HepG2 (cell line): ENCODE data around the gene KCNQ2. TPM values are rescaled to one million over a fixed set of nuclear protein-coding genes. Genes with fewer than 3 reads are reported as not detected.

ENCODE experiments used
- ATAC-seq: fragments of 200-7000 bp; cut with Tn5 transposase; 3 replicates; pipeline ENCODE4 v1.9.1; 2020; ENCODE audit warnings: mild to moderate bottlenecking, moderate library complexity
- BruUV-seq: library from RNA; stranded (reverse); fragments of 400-500 nt; replicated peaks from 2 replicates; lab custom pipeline; 2021; lab: Mats Ljungman, UMichigan
- CTCF ChIA-PET: fragments of 300-600 bp; formaldehyde crosslinking; extraction: SDS; loops from one replicate; lab custom pipeline; 2021; ENCODE audit warnings: low total read pairs, inconsistent platforms, low intra/inter-chr PET ratio; lab: Yijun Ruan, JAX
- POLR2A ChIA-PET: fragments of 350-600 bp; sonication (Branson Sonifier 250); formaldehyde crosslinking; loops from one replicate; lab custom pipeline; 2020; ENCODE audit warnings: antibody characterized with exemption, inconsistent platforms; lab: Yijun Ruan, JAX
- DNase-seq: peaks from one replicate; pipeline ENCODE4 v3.0.0-alpha.2; 2015; ENCODE audit warnings: low spot score
- FAIRE-seq: peaks from 3 replicates; lab custom pipeline; 2011; peaks lifted over from hg19 to GRCh38; lab: Jason Lieb, UNC
- H2AFZ ChIP-seq: one replicate; pipeline ENCODE4 v1.6.1; 2011; ENCODE audit warnings: low read length, inconsistent platforms
- H3K27ac ChIP-seq: fragments of 300-600 bp; 3 replicates; pipeline ENCODE4 v1.8.0; 2011; ENCODE audit warnings: mixed run types, mild to moderate bottlenecking, mixed read lengths, low read length, inconsistent platforms; ENCODE audit not compliant: insufficient read depth; ENCODE audit errors: extremely low read length
- H3K27me3 ChIP-seq, 2 experiments: fragments of 200-600 bp in 1 of 2; 2 replicates in 1 of 2; 3 replicates in 1 of 2; pipeline versions ENCODE4 v1.6.0 to v1.8.0; 2011; ENCODE audit warnings: low read length in 2 of 2, mild to moderate bottlenecking in 2 of 2, moderate library complexity in 2 of 2, inconsistent platforms in 1 of 2; ENCODE audit not compliant: insufficient read depth in 2 of 2, control insufficient read depth in 1 of 2
- H3K36me3 ChIP-seq, 2 experiments: fragments of 200-600 bp in 1 of 2; replicated peaks in 1 of 2; 2 replicates in 1 of 2; 3 replicates in 1 of 2; pipeline versions ENCODE4 v1.5.1 to v1.8.0; 2011; ENCODE audit warnings: low read length in 2 of 2, inconsistent platforms in 1 of 2; ENCODE audit not compliant: insufficient read depth in 2 of 2, control insufficient read depth in 1 of 2
- H3K4me1 ChIP-seq: 2 replicates; pipeline ENCODE4 v1.5.1; 2012; ENCODE audit warnings: low read length, inconsistent platforms; ENCODE audit not compliant: insufficient read depth
- H3K4me2 ChIP-seq: 2 replicates; pipeline ENCODE4 v1.6.0; 2011; ENCODE audit warnings: low read depth, low read length, inconsistent platforms
- H3K4me3 ChIP-seq, 3 experiments: fragments of 200-600 bp in 1 of 3; sonication (generic), shearing (Covaris generic) in 1 of 3; replicated peaks in 1 of 3; 2 replicates each; pipeline ENCODE4 v1.5.1; 2011 to 2016; ENCODE audit warnings: low read length in 3 of 3, inconsistent platforms in 2 of 3, low read depth in 2 of 3, mild to moderate bottlenecking in 2 of 3, control low read depth in 1 of 3, mixed read lengths in 1 of 3; ENCODE audit not compliant: insufficient read depth in 1 of 3
- H3K79me2 ChIP-seq: one replicate; pipeline ENCODE4 v1.6.1; 2011; ENCODE audit warnings: low read length, inconsistent platforms; ENCODE audit not compliant: insufficient read depth
- H3K9ac ChIP-seq: 2 replicates; pipeline ENCODE4 v1.6.0; 2011; ENCODE audit warnings: mild to moderate bottlenecking, low read depth, low read length, inconsistent platforms; ENCODE audit not compliant: insufficient read depth
- H3K9me3 ChIP-seq: 2 replicates; pipeline ENCODE4 v1.5.1; 2012; ENCODE audit warnings: mild to moderate bottlenecking, low read length
- H4K20me1 ChIP-seq: 2 replicates; pipeline ENCODE4 v1.6.0; 2011; ENCODE audit warnings: inconsistent platforms, mild to moderate bottlenecking, low read length, moderate library complexity; ENCODE audit not compliant: insufficient read depth
- BCL6 ChIP-seq: IDR thresholded peaks from 2 replicates; pipeline ENCODE4 v1.6.1; 2016; ENCODE audit warnings: missing genetic modification reagents, missing compliant biosample characterization
- E2F1 ChIP-seq: sonication (generic); formaldehyde crosslinking; IDR thresholded peaks from 2 replicates; pipeline ENCODE4 v1.5.0; 2020; ENCODE audit warnings: missing genetic modification reagents
- EZH2 ChIP-seq: conservative IDR thresholded peaks from 2 replicates; pipeline ENCODE4 v1.6.1; 2012; ENCODE audit warnings: mild to moderate bottlenecking, low read depth, low read length, moderate library complexity
- GABPA ChIP-seq, 2 experiments: IDR thresholded peaks; 2 replicates each; pipeline ENCODE4 v1.6.1; 2011 to 2016; ENCODE audit warnings: low read depth in 2 of 2, low read length in 1 of 2, missing biosample characterization in 1 of 2, missing genetic modification characterization in 1 of 2
- GABPB1 ChIP-seq: IDR thresholded peaks from 2 replicates; pipeline ENCODE4 v1.6.1; 2016; ENCODE audit warnings: mild to moderate bottlenecking, missing genetic modification reagents, moderate library complexity, missing compliant biosample characterization
- IKZF5 ChIP-seq: IDR thresholded peaks from 2 replicates; pipeline ENCODE4 v1.6.1; 2018; ENCODE audit warnings: missing genetic modification reagents, mild to moderate bottlenecking, missing compliant biosample characterization
- XRCC5 ChIP-seq: fragments of 200-400 bp; formaldehyde crosslinking; optimal IDR thresholded peaks from 2 replicates; pipeline ENCODE3; 2017; ENCODE audit warnings: mild to moderate bottlenecking, low read length
- ZNF263 ChIP-seq: sonication (generic); formaldehyde crosslinking; IDR thresholded peaks from 2 replicates; pipeline ENCODE4 v1.4.0; 2020; ENCODE audit warnings: missing genetic modification reagents
- ZNF768 ChIP-seq: sonication (generic); formaldehyde crosslinking; IDR thresholded peaks from 2 replicates; pipeline ENCODE4 v1.4.0; 2020; ENCODE audit warnings: missing genetic modification reagents
- ZNF780A ChIP-seq: sonication (generic); formaldehyde crosslinking; IDR thresholded peaks from 2 replicates; pipeline ENCODE4 v1.8.0; 2022; ENCODE audit warnings: mild to moderate bottlenecking, missing genetic modification reagents, moderate library complexity
- WGBS: methylation state at CpG from one replicate; pipeline ENCODE4 v1.1.6; 2017; ENCODE audit warnings: low lambda C conversion rate; 5-methylcytosine and 5-hydroxymethylcytosine counted together
- in situ Hi-C: cut with HindIII; loops from 2 replicates; pipeline ENCODE4 v1.10.0; 2017; ENCODE audit warnings: low pct_unique_long_range_greater_than_20kb; ENCODE audit not compliant: extremely low pct_ligation_motif_present
- intact Hi-C: fragments of 100-400 bp; cut with micrococcal nuclease; formaldehyde crosslinking; loops from one replicate; pipeline ENCODE4 v1.10.0; 2022; ENCODE audit not compliant: unreplicated experiment
- polyA plus RNA-seq, 8 experiments: library from polyadenylated mRNA; depleted of rRNA in 3 of 8; stranded (reverse) in 7 of 8; unstranded in 1 of 8; fragments of >200 nt; fragmentation: Illumina TruSeq in 4 of 8; extraction: Trizol in 4 of 8; gene quantifications; 2 replicates each; pipeline versions ENCODE4 v1.2.1 to v1.2.3, GENCODE V29; 2011 to 2016; ENCODE audit warnings: low read depth in 4 of 8, missing spikeins in 1 of 8, mixed read lengths in 1 of 8; ENCODE audit not compliant: insufficient read depth in 1 of 8
- total RNA-seq, 5 experiments: library from RNA; depleted of rRNA; stranded (reverse); fragments of >200 nt; fragmentation: Illumina TruSeq; extraction: Trizol; gene quantifications; 2 replicates each; pipeline ENCODE4 v1.2.3, GENCODE V29; 2016; ENCODE audit warnings: low read depth in 1 of 5

The KCNQ2 gene
- total and polyA plus RNA-seq, 2 of the 13 experiments (the other 11 are each of a cell fraction or from before 2014, with no cell fraction given), result not detected

- intact Hi-C loops (no loop called here), in situ Hi-C loops (no loop called here)
- POLR2A ChIA-PET, result no interaction called here
- no peaks in the 10 kb centered on the region for H3K9me3 ChIP-seq
- no peak overlapping the region for H3K9ac ChIP-seq
- peaks cover 6% of the 10 kb centered on the region; the same call in 1 of the 2 replicates for H4K20me1 ChIP-seq
- no peak for ATAC-seq
- 78% methylated on average over 19 of the region's 23 CpGs for WGBS
- DNase-seq, result no peak
- H3K79me2 ChIP-seq, result no peaks in the 10 kb centered on the region
- H3K27ac ChIP-seq, result no peak overlapping the region
- peaks cover 47 to 95% of the 10 kb centered on the region in 2 experiments for H3K27me3 ChIP-seq
- no peaks in the 10 kb centered on the region; the same call in 1 of the 2 replicates for H3K4me1 ChIP-seq
- CTCF ChIA-PET, result interaction anchor here (0.5 kb wide), 1 partner anchor 26 kb away, joined by 3 read pairs; no protein-coding TSS in a partner anchor
- no peak overlapping the region for H3K4me3 ChIP-seq
- FAIRE-seq, result no peak
- H3K4me2 ChIP-seq, result no peak overlapping the region
- no TSS peak for BruUV-seq
- no peaks in the 10 kb centered on the region for H3K36me3 ChIP-seq
- no peak for TF ChIP-seq IKZF5 (CRISPR knock-in tag)
- TF ChIP-seq GABPA (IDR thresholded peaks at IDR 0.05; ENCODE audit: low read depth, low read length), result peak; percentile 45; the same call in 1 of the 2 replicates
- peak; percentile 45 for TF ChIP-seq GABPA (CRISPR knock-in tag; IDR thresholded peaks at IDR 0.05; ENCODE audit: low read depth)
- peak; percentile 18; the same call in 1 of the 2 replicates for TF ChIP-seq ZNF768
- no peak overlapping the region for H2AFZ ChIP-seq
Measured at GRCh38 chr20:63409834-63410435, 62.5 kb downstream of the KCNQ2 start.

- H3K4me1 ChIP-seq, result no peaks in the 10 kb centered on the region; the same call in 1 of the 2 replicates
- peaks cover 48 to 94% of the 10 kb centered on the region in 2 experiments for H3K27me3 ChIP-seq
- H3K9ac ChIP-seq, result no peak overlapping the region
- in situ Hi-C loops (no loop called here), intact Hi-C loops (no loop called here)
- FAIRE-seq (no peak), ATAC-seq (no peak), DNase-seq (no peak)
- CTCF ChIA-PET, result interaction anchor here (0.5 kb wide), 1 partner anchor 26 kb away, joined by 3 read pairs; no protein-coding TSS in a partner anchor
- H3K4me2 ChIP-seq, result no peak overlapping the region
- H3K27ac ChIP-seq, result no peak overlapping the region
- no peak overlapping the region for H3K4me3 ChIP-seq
- H4K20me1 ChIP-seq, result peaks cover 6% of the 10 kb centered on the region; the same call in 1 of the 2 replicates
- 54% methylated on average over 20 of the region's 21 CpGs for WGBS
- H3K9me3 ChIP-seq, result no peaks in the 10 kb centered on the region
- no TSS peak for BruUV-seq
- H2AFZ ChIP-seq, result no peak overlapping the region
- no peaks in the 10 kb centered on the region for H3K79me2 ChIP-seq
- no peaks in the 10 kb centered on the region for H3K36me3 ChIP-seq
- POLR2A ChIA-PET, result no interaction called here
- TF ChIP-seq E2F1 (CRISPR knock-in tag), result no peak
- TF ChIP-seq XRCC5, result no peak
- peak; percentile 46; the same call in 1 of the 2 replicates for TF ChIP-seq GABPA (IDR thresholded peaks at IDR 0.05; ENCODE audit: low read depth, low read length)
- peak; percentile 66 for TF ChIP-seq GABPA (CRISPR knock-in tag; IDR thresholded peaks at IDR 0.05; ENCODE audit: low read depth)
- peak; percentile 23; the same call in 1 of the 2 replicates for TF ChIP-seq GABPB1 (CRISPR knock-in tag)
- TF ChIP-seq BCL6 (CRISPR knock-in tag), result no peak
- no peak for TF ChIP-seq ZNF263 (CRISPR knock-in tag)
- 0 out of 2 replicates have a peak, but pooled peaks have one; percentile 31 for TF ChIP-seq EZH2
- TF ChIP-seq ZNF780A (CRISPR knock-in tag), result no peak
Measured at GRCh38 chr20:63409066-63409833, 63.2 kb downstream of the KCNQ2 start.
